Rectal smooth muscle tissue (tissue), 1 donor: Measurements from ENCODE around the gene EXOC4.
"Not testable (repeated sequence)": the region's sequence is repeated elsewhere in the genome, so short reads cannot be mapped to it uniquely, and the experiment has no call there.

Source experiments
- H3K27ac ChIP-seq: one replicate; pipeline ENCODE4 v1.7.0; 2013; ENCODE audit warnings: low read depth, low read length, inconsistent platforms
- H3K27me3 ChIP-seq: one replicate; pipeline ENCODE4 v1.7.0; 2013; ENCODE audit warnings: low read length; ENCODE audit not compliant: control insufficient read depth, insufficient read depth
- H3K36me3 ChIP-seq: one replicate; pipeline ENCODE4 v1.7.0; 2013; ENCODE audit warnings: low read length; ENCODE audit not compliant: control insufficient read depth, insufficient read depth
- H3K4me1 ChIP-seq: one replicate; pipeline ENCODE4 v1.7.0; 2013; ENCODE audit warnings: low read length; ENCODE audit not compliant: control insufficient read depth, insufficient read depth
- H3K4me3 ChIP-seq: one replicate; pipeline ENCODE4 v1.7.0; 2013; ENCODE audit warnings: low read length
- H3K9ac ChIP-seq: one replicate; pipeline ENCODE4 v1.7.0; 2013; ENCODE audit warnings: low read length

EXOC4 gene

DNA sequence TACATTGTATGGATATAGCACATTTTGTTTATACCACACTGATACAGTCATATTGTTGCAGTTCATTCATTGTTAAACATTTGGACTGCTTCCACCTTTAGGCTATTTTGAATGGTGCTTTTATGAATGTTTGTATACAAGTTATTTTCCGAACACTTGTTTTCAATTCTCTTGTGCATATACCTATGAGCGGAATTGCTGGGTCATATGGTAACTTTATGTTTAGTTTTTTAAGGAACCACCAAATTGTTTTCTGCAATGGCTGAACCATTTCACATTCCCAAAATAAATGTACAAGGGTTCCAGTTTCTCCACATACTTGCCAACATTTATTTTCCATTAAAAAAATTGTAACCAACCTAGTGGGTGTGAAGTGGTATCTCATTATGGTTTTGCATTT lies 4.0 kb upstream of the EXOC4 start:
- H3K4me3 ChIP-seq: no peak overlapping the region
- no peaks in the 10 kb centered on the region for H3K27me3 ChIP-seq
- H3K36me3 ChIP-seq: no peaks in the 10 kb centered on the region
- H3K27ac ChIP-seq: no peak overlapping the region
- no peak overlapping the region for H3K9ac ChIP-seq
- H3K4me1 ChIP-seq: no peaks in the 10 kb centered on the region

GRCh38 chr7:133252506-133252857 lies 396 bp upstream of the EXOC4 start:
- no peak overlapping the region for H3K27ac ChIP-seq
- no peak overlapping the region for H3K9ac ChIP-seq
- H3K36me3 ChIP-seq: no peaks in the 10 kb centered on the region
- no peaks in the 10 kb centered on the region for H3K27me3 ChIP-seq
- no peak overlapping the region for H3K4me3 ChIP-seq
- peaks cover 2% of the 10 kb centered on the region for H3K4me1 ChIP-seq

GRCh38 chr7:133253519-133253875 lies 619 bp downstream of the EXOC4 start:
- H3K36me3 ChIP-seq: no peaks in the 10 kb centered on the region
- no peaks in the 10 kb centered on the region for H3K27me3 ChIP-seq
- H3K4me1 ChIP-seq: peaks cover 2% of the 10 kb centered on the region
- H3K27ac ChIP-seq: peak overlapping the region; percentile 81
- H3K9ac ChIP-seq: peak overlapping the region; percentile 67
- peak overlapping the region; percentile 95 for H3K4me3 ChIP-seq

- no peaks in the 10 kb centered on the region for H3K36me3 ChIP-seq
- H3K27ac ChIP-seq: no peak overlapping the region
- no peak overlapping the region for H3K4me3 ChIP-seq
- no peaks in the 10 kb centered on the region for H3K27me3 ChIP-seq
- H3K4me1 ChIP-seq: peaks cover 2% of the 10 kb centered on the region
- no peak overlapping the region for H3K9ac ChIP-seq
Observed at GRCh38 chr7:133255486-133255885, 2.6 kb downstream of the EXOC4 start.

- no peak overlapping the region for H3K27ac ChIP-seq
- H3K4me1 ChIP-seq: peaks cover 2% of the 10 kb centered on the region
- H3K27me3 ChIP-seq: no peaks in the 10 kb centered on the region
- H3K36me3 ChIP-seq: no peaks in the 10 kb centered on the region
- no peak overlapping the region for H3K4me3 ChIP-seq
- H3K9ac ChIP-seq: no peak overlapping the region
Observed at GRCh38 chr7:133258174-133258573, 5.3 kb downstream of the EXOC4 start.

GRCh38 chr7:133265821-133266220 lies 12.9 kb downstream of the EXOC4 start:
- H3K27ac ChIP-seq: no peak overlapping the region
- no peak overlapping the region for H3K9ac ChIP-seq
- H3K4me3 ChIP-seq: no peak overlapping the region
- H3K27me3 ChIP-seq: no peaks in the 10 kb centered on the region
- no peaks in the 10 kb centered on the region for H3K36me3 ChIP-seq
- H3K4me1 ChIP-seq: peaks cover 3% of the 10 kb centered on the region

GRCh38 chr7:133268355-133268754 lies 15.5 kb downstream of the EXOC4 start:
- H3K36me3 ChIP-seq: no peaks in the 10 kb centered on the region
- no peaks in the 10 kb centered on the region for H3K27me3 ChIP-seq
- H3K4me1 ChIP-seq: peaks cover 3% of the 10 kb centered on the region
- H3K9ac ChIP-seq: no peak overlapping the region
- no peak overlapping the region for H3K27ac ChIP-seq
- H3K4me3 ChIP-seq: no peak overlapping the region

- Histone ChIP-seq H3K4me1 (peaks cover 3% of the 10 kb centered on the region), H3K27me3 (no peaks in the 10 kb centered on the region), H3K9ac (no peak overlapping the region), H3K36me3 (no peaks in the 10 kb centered on the region), H3K27ac (no peak overlapping the region), H3K4me3 (no peak overlapping the region)
Observed at GRCh38 chr7:133272336-133272735, 19.5 kb downstream of the EXOC4 start.

DNA sequence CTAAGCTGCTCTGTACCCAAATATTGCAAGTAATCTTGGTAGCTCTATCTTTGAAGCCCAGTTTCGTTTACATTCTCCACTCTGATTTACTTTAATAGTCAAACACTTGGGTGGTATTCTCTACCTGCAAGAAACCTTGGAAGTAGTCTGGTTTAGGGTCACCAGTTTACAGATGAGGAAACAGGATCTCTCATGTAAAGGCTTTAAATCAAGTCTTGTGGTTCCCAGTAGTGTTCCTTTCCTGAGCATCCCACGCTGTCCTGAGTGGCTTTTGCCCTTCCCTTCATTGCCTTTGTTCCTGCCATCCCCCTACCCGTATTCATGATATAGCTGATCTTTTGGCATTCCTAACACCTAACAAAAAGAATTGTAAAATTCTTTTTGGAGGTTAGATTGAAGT lies 20.3 kb downstream of the EXOC4 start:
- H3K27me3 ChIP-seq: no peaks in the 10 kb centered on the region
- no peak overlapping the region for H3K27ac ChIP-seq
- H3K36me3 ChIP-seq: no peaks in the 10 kb centered on the region
- peaks cover 3% of the 10 kb centered on the region for H3K4me1 ChIP-seq
- H3K9ac ChIP-seq: no peak overlapping the region
- no peak overlapping the region for H3K4me3 ChIP-seq

DNA sequence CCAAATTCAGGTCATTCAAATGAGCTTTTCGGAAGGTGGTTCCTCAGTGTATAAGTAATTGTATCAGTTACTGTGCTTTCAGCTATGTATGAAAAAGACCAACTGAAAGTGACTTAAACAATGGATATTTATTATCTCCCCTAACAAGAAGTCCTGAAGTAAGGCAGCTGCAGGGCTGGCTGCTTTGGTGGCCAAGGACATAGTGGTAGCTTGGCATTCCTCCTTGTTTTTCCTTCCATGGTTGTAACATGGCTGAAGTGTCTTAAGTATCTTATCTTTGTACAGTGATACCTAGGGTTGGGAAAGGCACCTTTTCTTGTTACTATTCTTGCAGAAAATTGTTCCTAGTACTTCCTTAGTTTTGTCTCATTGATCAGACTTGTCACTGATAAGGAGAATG lies 21.4 kb downstream of the EXOC4 start:
- H3K36me3 ChIP-seq: no peaks in the 10 kb centered on the region
- H3K4me3 ChIP-seq: no peak overlapping the region

DNA sequence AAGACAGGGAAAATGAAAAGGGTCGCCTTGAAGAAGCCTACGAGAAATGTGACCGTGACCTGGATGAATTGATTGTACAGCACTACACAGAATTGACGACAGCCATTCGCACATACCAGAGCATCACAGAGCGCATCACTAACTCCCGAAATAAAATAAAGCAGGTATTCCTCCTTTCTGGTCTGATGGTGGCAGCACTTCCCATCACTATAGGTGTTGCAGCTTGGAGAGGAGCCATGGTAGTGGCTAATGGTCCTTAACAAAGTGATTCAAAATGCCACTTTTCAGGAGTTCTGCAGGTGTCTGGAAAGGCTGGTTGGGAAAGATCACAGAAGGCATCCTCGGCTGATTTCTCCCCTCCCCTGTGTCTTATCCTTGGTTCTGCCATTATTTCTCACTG lies 22.1 kb downstream of the EXOC4 start:
- H3K4me1 ChIP-seq: no peaks in the 10 kb centered on the region
- H3K4me3 ChIP-seq: no peak overlapping the region
- no peak overlapping the region for H3K27ac ChIP-seq
- H3K27me3 ChIP-seq: no peaks in the 10 kb centered on the region
- no peaks in the 10 kb centered on the region for H3K36me3 ChIP-seq
- H3K9ac ChIP-seq: no peak overlapping the region

More for the DNA sequence above, 21.4 kb downstream of the EXOC4 start:
- no peaks in the 10 kb centered on the region for H3K27me3 ChIP-seq
- no peak overlapping the region for H3K27ac ChIP-seq
- no peaks in the 10 kb centered on the region for H3K4me1 ChIP-seq
- H3K9ac ChIP-seq: no peak overlapping the region

DNA sequence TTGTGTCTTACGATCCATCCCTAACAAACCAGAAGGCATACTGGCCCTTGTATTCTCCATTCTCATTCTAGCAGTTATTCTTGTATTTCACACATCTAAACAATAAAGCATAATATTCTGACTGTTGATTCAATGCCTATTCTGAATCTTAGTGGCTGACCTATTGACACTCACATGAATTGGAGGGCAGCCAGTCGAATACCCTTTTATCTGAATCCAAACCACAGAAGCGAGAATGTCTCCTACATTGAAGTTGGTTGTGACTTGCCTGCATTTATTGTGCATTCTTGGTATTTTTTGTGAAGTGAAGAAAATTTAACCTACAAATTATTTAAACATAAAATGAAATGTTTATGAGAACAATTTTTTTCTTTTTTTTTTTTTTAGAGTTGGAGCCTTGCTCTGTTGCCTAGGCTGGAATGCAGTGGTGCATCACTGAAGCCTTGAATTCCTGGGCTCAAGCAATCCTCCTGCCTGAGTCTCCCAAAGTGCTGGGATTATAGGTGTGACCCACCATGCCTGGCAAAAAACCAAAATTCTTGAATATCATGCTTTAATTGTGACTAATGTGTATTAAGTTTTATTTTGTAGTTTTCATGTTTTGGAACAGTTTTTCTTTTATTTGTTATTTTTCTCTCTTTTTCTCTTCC lies 22.7 kb downstream of the EXOC4 start:
- no peaks in the 10 kb centered on the region for H3K36me3 ChIP-seq
- no peaks in the 10 kb centered on the region for H3K4me1 ChIP-seq
- H3K27ac ChIP-seq: no peak overlapping the region
- no peak overlapping the region for H3K9ac ChIP-seq
- H3K27me3 ChIP-seq: no peaks in the 10 kb centered on the region
- no peak overlapping the region for H3K4me3 ChIP-seq

DNA sequence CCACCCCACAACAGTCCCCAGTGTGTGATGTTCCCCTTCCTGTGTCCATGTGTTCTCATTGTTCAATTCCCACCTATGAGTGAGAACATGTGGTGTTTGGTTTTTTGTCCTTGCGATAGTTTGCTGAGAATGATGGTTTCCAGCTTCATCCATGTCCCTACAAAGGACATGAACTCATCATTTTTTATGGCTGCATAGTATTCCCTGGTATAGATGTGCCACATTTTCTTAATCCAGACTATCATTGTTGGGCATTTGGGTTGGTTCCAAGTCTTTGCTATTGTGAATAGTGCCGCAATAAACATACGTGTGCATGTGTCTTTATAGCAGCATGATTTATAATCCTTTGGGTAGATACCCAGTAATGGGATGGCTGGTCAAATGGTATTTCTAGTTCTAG lies 26.1 kb downstream of the EXOC4 start:
- H3K9ac ChIP-seq, H3K4me1 ChIP-seq, H3K27me3 ChIP-seq, H3K4me3 ChIP-seq, H3K27ac ChIP-seq, H3K36me3 ChIP-seq: not testable (repeated sequence)
